ENCODE results near the gene MMP23B. TPM values are rescaled to one million over a fixed set of nuclear protein-coding genes. Genes with fewer than 3 reads are reported as not detected.

Gene MMP23B
- total RNA-seq, 1 donor from 2014 or later: 4.7 TPM

GRCh38 chr1:1600861-1601563, 31.0 kb upstream of the MMP23B start:
- peak overlapping the region; percentile 81 for H3K4me3 Mint-ChIP-seq
- no peak overlapping the region for H3K27ac Mint-ChIP-seq
- no peaks in the 10 kb centered on the region for H3K9me3 Mint-ChIP-seq
- no peaks in the 10 kb centered on the region for H3K36me3 ChIP-seq
- H3K4me1 Mint-ChIP-seq: peaks cover 9% of the 10 kb centered on the region
- no peaks in the 10 kb centered on the region for H3K79me2 ChIP-seq (ENCODE audit: low read depth)
- no peak overlapping the region for H3K9ac ChIP-seq
- H4K20me1 ChIP-seq (ENCODE audit: low read depth): peaks cover 21% of the 10 kb centered on the region
- peaks cover 10% of the 10 kb centered on the region for H3K4me1 ChIP-seq
- peak overlapping the region; percentile 87 for H3K4me2 ChIP-seq
- H2AFZ ChIP-seq (replicated peaks): no peak overlapping the region
- H3K27ac ChIP-seq: no peak overlapping the region
- H3K4me3 ChIP-seq: peak overlapping the region; percentile 56
- H3K27me3 Mint-ChIP-seq (ENCODE audit: insufficient read depth, low read depth): peaks cover 16% of the 10 kb centered on the region
- H3F3A ChIP-seq (ENCODE audit: low read depth): peaks cover 24% of the 10 kb centered on the region
- H3K27me3 ChIP-seq: peaks cover 77% of the 10 kb centered on the region
- H3K9me3 ChIP-seq (ENCODE audit: low read depth): no peaks in the 10 kb centered on the region
- no peak for DNase-seq (ENCODE audit: low spot score)
- TF ChIP-seq CTCF (IDR thresholded peaks at IDR 0.05) (no peak), EZH2 (IDR thresholded peaks at IDR 0.05) (peak; percentile 57), EZH2phosphoT487 (IDR thresholded peaks at IDR 0.05) (peak; percentile 10)
- no peaks in the 10 kb centered on the region for H3K36me3 Mint-ChIP-seq

DNA sequence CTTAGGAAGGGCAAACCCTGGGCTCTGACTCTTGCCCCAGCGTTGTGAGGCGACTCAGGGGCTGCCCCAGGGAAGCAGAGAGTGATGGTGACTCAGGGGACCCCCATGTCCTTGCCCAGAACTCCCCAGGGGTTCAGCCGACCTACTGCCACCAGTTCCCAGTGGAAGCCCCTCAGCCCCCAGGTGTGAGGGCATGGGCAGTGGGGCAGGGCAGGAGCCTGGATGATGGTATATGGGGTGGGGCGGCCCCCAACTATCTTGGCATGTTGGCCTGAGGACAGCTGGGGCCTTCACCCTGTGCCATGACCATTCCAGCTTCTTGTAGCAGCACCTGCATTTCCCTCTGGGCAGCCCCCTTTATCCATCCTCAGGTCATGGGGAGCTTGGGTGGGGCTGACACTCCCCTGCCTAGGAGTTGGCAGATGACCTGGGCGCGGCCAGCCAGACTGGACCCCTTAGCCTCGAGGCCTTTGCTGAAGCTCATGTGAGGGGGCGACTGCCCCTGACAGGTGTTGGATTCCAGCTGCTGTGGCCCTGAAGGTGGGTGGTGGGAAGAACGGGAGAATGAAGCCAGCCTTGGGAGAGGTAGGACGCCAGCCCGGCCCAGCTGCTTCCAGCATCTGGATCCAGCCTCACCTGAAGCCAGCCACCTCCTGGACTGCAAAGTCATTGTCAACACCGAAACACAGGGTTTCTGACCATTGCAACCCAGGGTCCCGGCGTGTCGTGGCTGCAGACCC, 30.2 kb upstream of the MMP23B start:
- Mint-ChIP-seq H3K4me3 (peak overlapping the region; percentile 13), H3K4me1 (peaks cover 9% of the 10 kb centered on the region)

DNA sequence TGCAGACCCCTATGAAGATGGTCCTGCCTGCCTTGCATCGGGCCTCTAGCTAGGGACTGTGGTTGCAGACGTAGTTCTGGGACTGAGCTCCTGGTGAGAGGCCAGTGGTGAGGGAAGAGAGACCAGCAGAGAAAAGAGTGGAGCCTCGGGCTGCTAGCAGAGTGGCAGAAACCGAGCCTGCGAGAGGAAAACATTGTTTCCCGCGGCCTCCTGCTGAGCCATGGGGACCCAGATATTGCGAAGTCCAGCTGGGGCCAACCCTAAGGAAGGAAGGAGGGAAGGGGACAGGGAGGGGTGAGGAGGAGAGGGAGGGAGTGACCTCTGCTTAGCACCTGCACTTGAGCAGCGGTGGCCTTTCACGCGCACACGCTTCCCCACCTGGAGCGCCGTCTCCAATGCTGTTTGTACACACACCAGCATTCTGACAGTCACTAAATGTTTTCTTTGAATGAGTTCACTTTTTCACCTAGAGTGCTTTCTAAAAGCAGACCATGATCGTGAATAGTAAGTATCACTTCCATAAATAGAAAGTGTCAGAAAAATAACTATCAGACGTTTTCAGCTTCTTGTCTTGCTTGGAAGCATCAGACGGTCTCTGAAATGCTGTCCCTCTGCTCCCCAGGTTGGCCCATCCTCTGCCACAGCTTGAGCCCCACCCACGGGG, 29.5 kb upstream of the MMP23B start:
- Histone ChIP-seq H3K27me3 (peaks cover 63% of the 10 kb centered on the region), H3K4me1 (peaks cover 6% of the 10 kb centered on the region), H3K4me2 (no peak overlapping the region), H3K79me2 (ENCODE audit: low read depth) (no peaks in the 10 kb centered on the region), H2AFZ (replicated peaks) (no peak overlapping the region), H3K4me3 (no peak overlapping the region), H3K9me3 (ENCODE audit: low read depth) (no peaks in the 10 kb centered on the region), H3K27ac (no peak overlapping the region), H3K9ac (no peak overlapping the region), H3K36me3 (no peaks in the 10 kb centered on the region), H3F3A (ENCODE audit: low read depth) (peaks cover 16% of the 10 kb centered on the region), H4K20me1 (ENCODE audit: low read depth) (peaks cover 21% of the 10 kb centered on the region)
- TF ChIP-seq EZH2 (IDR thresholded peaks at IDR 0.05) (no peak), CTCF (IDR thresholded peaks at IDR 0.05) (no peak), EZH2phosphoT487 (IDR thresholded peaks at IDR 0.05) (no peak)
- Mint-ChIP-seq H3K4me3 (peak overlapping the region; percentile 13), H3K27ac (no peak overlapping the region), H3K27me3 (ENCODE audit: insufficient read depth, low read depth) (peaks cover 16% of the 10 kb centered on the region), H3K4me1 (peaks cover 9% of the 10 kb centered on the region), H3K9me3 (no peaks in the 10 kb centered on the region), H3K36me3 (no peaks in the 10 kb centered on the region)
- no peak for DNase-seq (ENCODE audit: low spot score)

More for the DNA sequence above, 30.2 kb upstream of the MMP23B start:
- H3K79me2 ChIP-seq (ENCODE audit: low read depth): no peaks in the 10 kb centered on the region
- TF ChIP-seq EZH2phosphoT487 (IDR thresholded peaks at IDR 0.05) (no peak), EZH2 (IDR thresholded peaks at IDR 0.05) (no peak), CTCF (IDR thresholded peaks at IDR 0.05) (no peak)
- H3K4me2 ChIP-seq: no peak overlapping the region
- no peak overlapping the region for H3K27ac ChIP-seq
- Mint-ChIP-seq H3K9me3 (no peaks in the 10 kb centered on the region), H3K27me3 (ENCODE audit: insufficient read depth, low read depth) (peaks cover 16% of the 10 kb centered on the region), H3K36me3 (no peaks in the 10 kb centered on the region), H3K27ac (no peak overlapping the region)
- H3F3A ChIP-seq (ENCODE audit: low read depth): peaks cover 17% of the 10 kb centered on the region
- H4K20me1 ChIP-seq (ENCODE audit: low read depth): peaks cover 21% of the 10 kb centered on the region
- H3K9me3 ChIP-seq (ENCODE audit: low read depth): no peaks in the 10 kb centered on the region
- H3K4me1 ChIP-seq: peaks cover 10% of the 10 kb centered on the region
- H3K27me3 ChIP-seq: peaks cover 70% of the 10 kb centered on the region
- H2AFZ ChIP-seq (replicated peaks): no peak overlapping the region
- H3K4me3 ChIP-seq: no peak overlapping the region
- H3K9ac ChIP-seq: no peak overlapping the region
- DNase-seq (ENCODE audit: low spot score): no peak
- H3K36me3 ChIP-seq: no peaks in the 10 kb centered on the region
